ENCODE measurements around the gene KDR.

Gene KDR

GRCh38 chr4:55124322-55125076 lies 896 bp downstream of the KDR start:
- DNase-seq (ENCODE audit: low read depth in 2 of 2, low spot score in 1 of 2), result no peak

GRCh38 chr4:55123791-55124190 lies 1.6 kb downstream of the KDR start:
- no peak for DNase-seq (ENCODE audit: low read depth in 2 of 2, low spot score in 1 of 2)

- DNase-seq (ENCODE audit: low read depth in 2 of 2, low spot score in 1 of 2), result no peak
Measured at GRCh38 chr4:55122235-55122634, 3.2 kb downstream of the KDR start.

- DNase-seq (ENCODE audit: low read depth in 2 of 2, low spot score in 1 of 2), result no peak
Measured at GRCh38 chr4:55121246-55121645, 4.1 kb downstream of the KDR start.

- no peak for DNase-seq (ENCODE audit: low read depth in 2 of 2, low spot score in 1 of 2)
Measured at GRCh38 chr4:55118397-55118796, 7.0 kb downstream of the KDR start.

- DNase-seq (ENCODE audit: low read depth in 2 of 2, low spot score in 1 of 2), result no peak
Measured at GRCh38 chr4:55117511-55117910, 7.9 kb downstream of the KDR start.

- DNase-seq (ENCODE audit: low read depth in 2 of 2, low spot score in 1 of 2), result no peak
Measured at GRCh38 chr4:55116450-55116849, 8.9 kb downstream of the KDR start.

GRCh38 chr4:55111601-55112000 lies 13.8 kb downstream of the KDR start:
- DNase-seq (ENCODE audit: low read depth in 2 of 2, low spot score in 1 of 2), result no peak

GRCh38 chr4:55110131-55110530 lies 15.3 kb downstream of the KDR start:
- no peak for DNase-seq (ENCODE audit: low read depth in 2 of 2, low spot score in 1 of 2)

GRCh38 chr4:55107054-55107453 lies 18.3 kb downstream of the KDR start:
- no peak for DNase-seq (ENCODE audit: low read depth in 2 of 2, low spot score in 1 of 2)

GRCh38 chr4:55103224-55103623 lies 22.2 kb downstream of the KDR start:
- DNase-seq (ENCODE audit: low read depth in 2 of 2, low spot score in 1 of 2), result no peak

GRCh38 chr4:55099816-55100215 lies 25.6 kb downstream of the KDR start:
- no peak for DNase-seq (ENCODE audit: low read depth in 2 of 2, low spot score in 1 of 2)

- DNase-seq (ENCODE audit: low read depth in 2 of 2, low spot score in 1 of 2), result no peak
Measured at GRCh38 chr4:55098456-55099204, 26.8 kb downstream of the KDR start.

GRCh38 chr4:55096619-55097018 lies 28.8 kb downstream of the KDR start:
- no peak for DNase-seq (ENCODE audit: low read depth in 2 of 2, low spot score in 1 of 2)

- DNase-seq (ENCODE audit: low read depth in 2 of 2, low spot score in 1 of 2), result no peak
Measured at GRCh38 chr4:55096045-55096444, 29.4 kb downstream of the KDR start.

GRCh38 chr4:55092504-55092903 lies 32.9 kb downstream of the KDR start:
- DNase-seq (ENCODE audit: low read depth in 2 of 2, low spot score in 1 of 2), result no peak

GRCh38 chr4:55089916-55090315 lies 35.5 kb downstream of the KDR start:
- DNase-seq (ENCODE audit: low read depth in 2 of 2, low spot score in 1 of 2), result no peak

GRCh38 chr4:55087913-55088260 lies 37.5 kb downstream of the KDR start:
- no peak for DNase-seq (ENCODE audit: low read depth in 2 of 2, low spot score in 1 of 2)

GRCh38 chr4:55087009-55087912 lies 38.1 kb downstream of the KDR start:
- no peak for DNase-seq (ENCODE audit: low read depth in 2 of 2, low spot score in 1 of 2)

- DNase-seq (ENCODE audit: low read depth in 2 of 2, low spot score in 1 of 2), result no peak
Measured at GRCh38 chr4:55086578-55086977, 38.8 kb downstream of the KDR start.

- DNase-seq (ENCODE audit: low read depth in 2 of 2, low spot score in 1 of 2), result no peak
Measured at GRCh38 chr4:55083735-55084134, 41.7 kb downstream of the KDR start.

GRCh38 chr4:55082756-55083155 lies 42.6 kb downstream of the KDR start:
- DNase-seq (ENCODE audit: low read depth in 2 of 2, low spot score in 1 of 2), result no peak
